HepG2 (cell line): ENCODE data around the gene ZNF277. TPM values are rescaled to one million over a fixed set of nuclear protein-coding genes. Genes with fewer than 3 reads are reported as not detected.

Experiments used
- ATAC-seq: fragments of 200-7000 bp; cut with Tn5 transposase; 3 replicates; pipeline ENCODE4 v1.9.1; 2020; ENCODE audit warnings: mild to moderate bottlenecking, moderate library complexity
- BruUV-seq: library from RNA; stranded (reverse); fragments of 400-500 nt; replicated peaks from 2 replicates; lab custom pipeline; 2021; lab: Mats Ljungman, UMichigan
- CTCF ChIA-PET: fragments of 300-600 bp; formaldehyde crosslinking; extraction: SDS; loops from one replicate; lab custom pipeline; 2021; ENCODE audit warnings: low total read pairs, inconsistent platforms, low intra/inter-chr PET ratio; lab: Yijun Ruan, JAX
- POLR2A ChIA-PET: fragments of 350-600 bp; sonication (Branson Sonifier 250); formaldehyde crosslinking; loops from one replicate; lab custom pipeline; 2020; ENCODE audit warnings: antibody characterized with exemption, inconsistent platforms; lab: Yijun Ruan, JAX
- DNase-seq: peaks from one replicate; pipeline ENCODE4 v3.0.0-alpha.2; 2015; ENCODE audit warnings: low spot score
- FAIRE-seq: peaks from 3 replicates; lab custom pipeline; 2011; peaks lifted over from hg19 to GRCh38; lab: Jason Lieb, UNC
- H2AFZ ChIP-seq: one replicate; pipeline ENCODE4 v1.6.1; 2011; ENCODE audit warnings: low read length, inconsistent platforms
- H3K27ac ChIP-seq: fragments of 300-600 bp; 3 replicates; pipeline ENCODE4 v1.8.0; 2011; ENCODE audit warnings: mixed run types, mild to moderate bottlenecking, mixed read lengths, low read length, inconsistent platforms; ENCODE audit not compliant: insufficient read depth; ENCODE audit errors: extremely low read length
- H3K27me3 ChIP-seq, 2 experiments: fragments of 200-600 bp in 1 of 2; 2 replicates in 1 of 2; 3 replicates in 1 of 2; pipeline versions ENCODE4 v1.6.0 to v1.8.0; 2011; ENCODE audit warnings: low read length in 2 of 2, mild to moderate bottlenecking in 2 of 2, moderate library complexity in 2 of 2, inconsistent platforms in 1 of 2; ENCODE audit not compliant: insufficient read depth in 2 of 2, control insufficient read depth in 1 of 2
- H3K36me3 ChIP-seq, 2 experiments: fragments of 200-600 bp in 1 of 2; replicated peaks in 1 of 2; 2 replicates in 1 of 2; 3 replicates in 1 of 2; pipeline versions ENCODE4 v1.5.1 to v1.8.0; 2011; ENCODE audit warnings: low read length in 2 of 2, inconsistent platforms in 1 of 2; ENCODE audit not compliant: insufficient read depth in 2 of 2, control insufficient read depth in 1 of 2
- H3K4me1 ChIP-seq: 2 replicates; pipeline ENCODE4 v1.5.1; 2012; ENCODE audit warnings: low read length, inconsistent platforms; ENCODE audit not compliant: insufficient read depth
- H3K4me2 ChIP-seq: 2 replicates; pipeline ENCODE4 v1.6.0; 2011; ENCODE audit warnings: low read depth, low read length, inconsistent platforms
- H3K4me3 ChIP-seq, 3 experiments: fragments of 200-600 bp in 1 of 3; sonication (generic), shearing (Covaris generic) in 1 of 3; replicated peaks in 1 of 3; 2 replicates each; pipeline ENCODE4 v1.5.1; 2011 to 2016; ENCODE audit warnings: low read length in 3 of 3, inconsistent platforms in 2 of 3, low read depth in 2 of 3, mild to moderate bottlenecking in 2 of 3, control low read depth in 1 of 3, mixed read lengths in 1 of 3; ENCODE audit not compliant: insufficient read depth in 1 of 3
- H3K79me2 ChIP-seq: one replicate; pipeline ENCODE4 v1.6.1; 2011; ENCODE audit warnings: low read length, inconsistent platforms; ENCODE audit not compliant: insufficient read depth
- H3K9ac ChIP-seq: 2 replicates; pipeline ENCODE4 v1.6.0; 2011; ENCODE audit warnings: mild to moderate bottlenecking, low read depth, low read length, inconsistent platforms; ENCODE audit not compliant: insufficient read depth
- H3K9me3 ChIP-seq: 2 replicates; pipeline ENCODE4 v1.5.1; 2012; ENCODE audit warnings: mild to moderate bottlenecking, low read length
- H4K20me1 ChIP-seq: 2 replicates; pipeline ENCODE4 v1.6.0; 2011; ENCODE audit warnings: inconsistent platforms, mild to moderate bottlenecking, low read length, moderate library complexity; ENCODE audit not compliant: insufficient read depth
- CEBPB ChIP-seq: IDR thresholded peaks from 2 replicates; pipeline ENCODE4 v1.6.1; 2011; ENCODE audit warnings: low read depth, low read length, improper control_type of control experiment, borderline replicate concordance
- DNMT1 ChIP-seq: sonication (generic); formaldehyde crosslinking; IDR thresholded peaks from 2 replicates; pipeline ENCODE4 v1.5.1; 2020; ENCODE audit warnings: mild to moderate bottlenecking, missing genetic modification reagents
- DNMT3B ChIP-seq: conservative IDR thresholded peaks from 2 replicates; pipeline ENCODE4 v1.6.1; 2016; ENCODE audit warnings: missing biosample characterization, control low read depth
- FOXK1 ChIP-seq: sonication (generic); formaldehyde crosslinking; IDR thresholded peaks from 2 replicates; pipeline ENCODE4 v1.4.0; 2020; ENCODE audit warnings: low read depth, missing genetic modification reagents, borderline replicate concordance
- HDAC2 ChIP-seq: sonication (generic); formaldehyde crosslinking; IDR thresholded peaks from 2 replicates; pipeline ENCODE4 v1.4.0; 2020; ENCODE audit warnings: missing genetic modification reagents
- HMGXB4 ChIP-seq, 2 experiments: sonication (generic) in 1 of 2; formaldehyde crosslinking in 1 of 2; IDR thresholded peaks; 2 replicates each; pipeline versions ENCODE4 v1.4.0 to v1.6.1; 2018 to 2020; ENCODE audit warnings: missing genetic modification reagents in 2 of 2, borderline replicate concordance in 1 of 2, low read depth in 1 of 2, mild to moderate bottlenecking in 1 of 2, missing biosample characterization in 1 of 2
- HOXD1 ChIP-seq: sonication (generic); formaldehyde crosslinking; IDR thresholded peaks from 2 replicates; pipeline ENCODE4 v1.5.0; 2020; ENCODE audit warnings: missing genetic modification reagents
- MBD4 ChIP-seq: IDR thresholded peaks from 2 replicates; pipeline ENCODE4 v1.6.1; 2012; ENCODE audit warnings: low read length, inconsistent platforms, borderline replicate concordance
- NKX3-1 ChIP-seq: sonication (generic); formaldehyde crosslinking; IDR thresholded peaks from 2 replicates; pipeline ENCODE4 v1.5.0; 2020; ENCODE audit warnings: missing genetic modification reagents
- POGK ChIP-seq: sonication (generic); formaldehyde crosslinking; conservative IDR thresholded peaks from 2 replicates; pipeline ENCODE4 v1.8.0; 2022; ENCODE audit warnings: mild to moderate bottlenecking, moderate library complexity, missing genetic modification reagents
- RARA ChIP-seq: IDR thresholded peaks from 2 replicates; pipeline ENCODE4 v1.6.1; 2016; ENCODE audit warnings: missing genetic modification reagents, missing compliant biosample characterization
- SIN3B ChIP-seq: fragments of 150-350 bp; IDR thresholded peaks from 2 replicates; pipeline ENCODE4 v1.6.1; 2014; ENCODE audit warnings: low read length
- SKIL ChIP-seq: sonication (generic); formaldehyde crosslinking; IDR thresholded peaks from 2 replicates; pipeline ENCODE4 v1.8.0; 2022; ENCODE audit warnings: missing genetic modification reagents, mild to moderate bottlenecking, moderate library complexity, borderline replicate concordance
- SMC3 ChIP-seq: IDR thresholded peaks from 2 replicates; pipeline ENCODE4 v1.6.1; 2011; ENCODE audit warnings: low read length, improper control_type of control experiment
- ZFP36L1 ChIP-seq: sonication (generic); formaldehyde crosslinking; IDR thresholded peaks from 2 replicates; pipeline ENCODE4 v1.8.0; 2022; ENCODE audit warnings: mild to moderate bottlenecking, missing genetic modification reagents, moderate library complexity
- ZNF205 ChIP-seq: IDR thresholded peaks from 2 replicates; pipeline ENCODE4 v1.6.1; 2018; ENCODE audit warnings: missing biosample characterization, missing genetic modification reagents
- ZNF383 ChIP-seq: sonication (generic); formaldehyde crosslinking; IDR thresholded peaks from 2 replicates; pipeline ENCODE4 v1.4.0; 2020; ENCODE audit warnings: missing genetic modification reagents, mild to moderate bottlenecking, borderline replicate concordance
- ZNF549 ChIP-seq: sonication (generic); formaldehyde crosslinking; IDR thresholded peaks from 2 replicates; pipeline ENCODE4 v1.5.0; 2020; ENCODE audit warnings: missing genetic modification reagents
- ZNF737 ChIP-seq: sonication (generic); formaldehyde crosslinking; IDR thresholded peaks from 2 replicates; pipeline ENCODE4 v1.5.0; 2020; ENCODE audit warnings: missing genetic modification reagents, mild to moderate bottlenecking, borderline replicate concordance
- ZNF788 ChIP-seq: sonication (generic); formaldehyde crosslinking; IDR thresholded peaks from 2 replicates; pipeline ENCODE4 v1.5.0; 2020; ENCODE audit warnings: mild to moderate bottlenecking, missing genetic modification reagents, borderline replicate concordance
- WGBS: methylation state at CpG from one replicate; pipeline ENCODE4 v1.1.6; 2017; ENCODE audit warnings: low lambda C conversion rate; 5-methylcytosine and 5-hydroxymethylcytosine counted together
- in situ Hi-C: cut with HindIII; loops from 2 replicates; pipeline ENCODE4 v1.10.0; 2017; ENCODE audit warnings: low pct_unique_long_range_greater_than_20kb; ENCODE audit not compliant: extremely low pct_ligation_motif_present
- intact Hi-C: fragments of 100-400 bp; cut with micrococcal nuclease; formaldehyde crosslinking; loops from one replicate; pipeline ENCODE4 v1.10.0; 2022; ENCODE audit not compliant: unreplicated experiment
- polyA plus RNA-seq, 8 experiments: library from polyadenylated mRNA; depleted of rRNA in 3 of 8; stranded (reverse) in 7 of 8; unstranded in 1 of 8; fragments of >200 nt; fragmentation: Illumina TruSeq in 4 of 8; extraction: Trizol in 4 of 8; gene quantifications; 2 replicates each; pipeline versions ENCODE4 v1.2.1 to v1.2.3, GENCODE V29; 2011 to 2016; ENCODE audit warnings: low read depth in 4 of 8, missing spikeins in 1 of 8, mixed read lengths in 1 of 8; ENCODE audit not compliant: insufficient read depth in 1 of 8
- total RNA-seq, 5 experiments: library from RNA; depleted of rRNA; stranded (reverse); fragments of >200 nt; fragmentation: Illumina TruSeq; extraction: Trizol; gene quantifications; 2 replicates each; pipeline ENCODE4 v1.2.3, GENCODE V29; 2016; ENCODE audit warnings: low read depth in 1 of 5

The ZNF277 gene
- total and polyA plus RNA-seq, 2 of the 13 experiments (the other 11 are each of a cell fraction or from before 2014, with no cell fraction given), result 29.1 to 30.1 TPM

- H3K4me2 ChIP-seq, result peak overlapping the region; percentile 61
- no peak overlapping the region for H3K9ac ChIP-seq
- FAIRE-seq (peak; percentile 83), ATAC-seq (peak; percentile 64), DNase-seq (peak; percentile 93)
- no peak overlapping the region for H2AFZ ChIP-seq
- in situ Hi-C loops (no loop called here), intact Hi-C loops (no loop called here)
- POLR2A ChIA-PET, result no interaction called here
- CTCF ChIA-PET, result no interaction called here
- H3K27me3 ChIP-seq, result no peaks in the 10 kb centered on the region; a peak in 1 of 5 replicates
- H3K4me1 ChIP-seq, result peaks cover 75% of the 10 kb centered on the region
- H3K36me3 ChIP-seq, result no peaks in the 10 kb centered on the region
- H3K79me2 ChIP-seq, result peaks cover 85% of the 10 kb centered on the region
- 0% methylated on average over 1 of the region's 1 CpG for WGBS
- peak overlapping the region; percentile 70 for H3K27ac ChIP-seq
- H3K4me3 ChIP-seq, result no peak overlapping the region; a peak in 1 of 6 replicates
- H3K9me3 ChIP-seq, result no peaks in the 10 kb centered on the region
- BruUV-seq, result no TSS peak
- no peaks in the 10 kb centered on the region for H4K20me1 ChIP-seq
- TF ChIP-seq MBD4 (0 out of 2 replicates have a peak, but pooled peaks have one; percentile 81), POGK (CRISPR knock-in tag) (peak; percentile 44; the same call in 1 of the 2 replicates), HMGXB4 (CRISPR knock-in tag; IDR thresholded peaks at IDR 0.05; ENCODE audit: borderline replicate concordance in 1 of 2, low read depth in 1 of 2) (peak in 1 of 2 experiments; percentile 43; a peak in 1 of 4 replicates), ZNF205 (peak; percentile 21; the same call in 1 of the 2 replicates), ZFP36L1 (CRISPR knock-in tag) (0 out of 2 replicates have a peak, but pooled peaks have one; percentile 42), RARA (peak; percentile 74), HOXD1 (CRISPR knock-in tag) (0 out of 2 replicates have a peak, but pooled peaks have one; percentile 33), SMC3 (peak; percentile 29), SKIL (CRISPR knock-in tag) (peak; percentile 48; the same call in 1 of the 2 replicates), SIN3B (no peak), HDAC2 (CRISPR knock-in tag) (peak; percentile 89), CEBPB (peak; percentile 96), ZNF549 (CRISPR knock-in tag) (no peak), DNMT3B (CRISPR knock-in tag) (no peak), DNMT1 (CRISPR knock-in tag) (no peak), NKX3-1 (0 out of 2 replicates have a peak, but pooled peaks have one; percentile 51), ZNF737 (no peak), ZNF383 (CRISPR knock-in tag) (0 out of 2 replicates have a peak, but pooled peaks have one; percentile 63), FOXK1 (CRISPR knock-in tag) (peak; percentile 67; the same call in 1 of the 2 replicates), ZNF788 (no peak)
These were observed 4.9 kb downstream of the ZNF277 start for GRCh38 chr7:112211348-112211907.
